ACC112 (cell line): ENCODE results near the gene IDH3G.

Experiments used
- H2AFZ ChIP-seq: fragments of 200-600 bp; sonication (generic); one replicate; pipeline ENCODE4 v1.6.0; 2017; ENCODE audit warnings: antibody characterized with exemption, low read length; ENCODE audit not compliant: unreplicated experiment
- H3K27ac ChIP-seq: fragments of 200-600 bp; sonication (generic); 2 replicates; pipeline ENCODE4 v1.5.1; 2014; ENCODE audit warnings: low read depth, mild to moderate bottlenecking, antibody characterized with exemption, low read length, moderate library complexity
- H3K27me3 ChIP-seq: fragments of 200-600 bp; sonication (generic); 2 replicates; pipeline ENCODE4 v1.6.1; 2014; ENCODE audit warnings: mild to moderate bottlenecking, antibody characterized with exemption, low read length, moderate library complexity, mixed read lengths; ENCODE audit not compliant: insufficient read depth
- H3K36me3 ChIP-seq: fragments of 200-600 bp; sonication (generic); 2 replicates; pipeline ENCODE4 v1.6.1; 2016; ENCODE audit warnings: mild to moderate bottlenecking, antibody characterized with exemption, low read length, moderate library complexity, mixed read lengths; ENCODE audit not compliant: insufficient read depth
- H3K4me1 ChIP-seq: fragments of 200-600 bp; sonication (generic); one replicate; pipeline ENCODE4 v1.6.1; 2016; ENCODE audit warnings: low read length, mixed read lengths; ENCODE audit not compliant: insufficient read depth, unreplicated experiment, control insufficient read depth
- H3K4me3 ChIP-seq: fragments of 200-600 bp; sonication (generic); 2 replicates; pipeline ENCODE4 v1.5.1; 2014; ENCODE audit warnings: mild to moderate bottlenecking, low read depth, low read length
- H3K79me2 ChIP-seq: fragments of 200-600 bp; sonication (generic); one replicate; pipeline ENCODE4 v1.6.0; 2016; ENCODE audit warnings: low read length; ENCODE audit not compliant: control insufficient read depth, unreplicated experiment, insufficient read depth

Gene IDH3G

DNA sequence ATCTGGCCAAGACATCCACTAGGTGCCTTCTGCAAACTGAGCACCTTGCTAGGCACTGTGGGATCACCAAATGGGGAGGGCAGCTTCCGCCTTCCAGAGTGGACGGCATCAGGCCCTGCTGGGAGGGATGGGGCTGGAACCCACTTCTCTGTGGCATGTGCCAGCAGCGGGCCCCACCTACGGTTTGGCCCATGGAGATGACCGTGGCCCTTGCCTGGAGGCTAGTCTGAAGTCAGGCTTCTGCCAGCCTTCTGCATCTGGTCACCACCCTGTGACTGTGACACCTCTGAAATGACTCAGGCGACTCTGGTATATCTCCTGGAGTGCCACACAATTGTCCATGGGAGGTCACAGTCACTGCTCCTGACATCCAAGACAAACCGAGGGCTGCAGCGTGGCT lies 7.5 kb upstream of the IDH3G start:
- no peak overlapping the region for H3K4me3 ChIP-seq

DNA sequence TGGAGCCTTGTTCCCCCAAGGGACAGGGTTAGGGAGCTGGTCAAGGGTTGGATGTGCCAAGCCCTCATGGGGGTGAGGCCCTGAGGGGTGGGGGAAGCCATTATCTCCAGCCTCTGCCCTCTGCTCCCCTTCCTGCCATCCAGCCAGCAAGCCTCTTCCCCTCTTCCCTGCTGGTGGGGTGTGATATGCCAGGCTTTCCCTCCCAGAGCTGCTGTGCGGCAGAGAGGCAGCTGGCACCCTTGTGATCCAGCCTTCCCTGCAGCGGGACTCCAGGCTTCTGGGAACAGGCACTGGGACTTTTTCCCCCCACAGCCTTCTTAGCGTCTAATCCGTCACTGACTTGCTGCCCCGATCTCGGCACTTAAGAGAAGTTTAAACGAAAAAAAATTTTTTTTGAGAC lies 6.6 kb upstream of the IDH3G start:
- Histone ChIP-seq H3K27ac (no peak overlapping the region), H3K79me2 (peaks cover 6% of the 10 kb centered on the region), H2AFZ (no peak overlapping the region), H3K4me1 (peaks cover 3% of the 10 kb centered on the region), H3K36me3 (no peaks in the 10 kb centered on the region), H3K4me3 (no peak overlapping the region), H3K27me3 (no peaks in the 10 kb centered on the region)

More for the DNA sequence above, 7.5 kb upstream of the IDH3G start:
- no peaks in the 10 kb centered on the region for H3K79me2 ChIP-seq
- no peaks in the 10 kb centered on the region for H3K27me3 ChIP-seq
- no peak overlapping the region for H3K27ac ChIP-seq
- no peaks in the 10 kb centered on the region for H3K36me3 ChIP-seq
- no peak overlapping the region for H2AFZ ChIP-seq
- no peaks in the 10 kb centered on the region for H3K4me1 ChIP-seq

DNA sequence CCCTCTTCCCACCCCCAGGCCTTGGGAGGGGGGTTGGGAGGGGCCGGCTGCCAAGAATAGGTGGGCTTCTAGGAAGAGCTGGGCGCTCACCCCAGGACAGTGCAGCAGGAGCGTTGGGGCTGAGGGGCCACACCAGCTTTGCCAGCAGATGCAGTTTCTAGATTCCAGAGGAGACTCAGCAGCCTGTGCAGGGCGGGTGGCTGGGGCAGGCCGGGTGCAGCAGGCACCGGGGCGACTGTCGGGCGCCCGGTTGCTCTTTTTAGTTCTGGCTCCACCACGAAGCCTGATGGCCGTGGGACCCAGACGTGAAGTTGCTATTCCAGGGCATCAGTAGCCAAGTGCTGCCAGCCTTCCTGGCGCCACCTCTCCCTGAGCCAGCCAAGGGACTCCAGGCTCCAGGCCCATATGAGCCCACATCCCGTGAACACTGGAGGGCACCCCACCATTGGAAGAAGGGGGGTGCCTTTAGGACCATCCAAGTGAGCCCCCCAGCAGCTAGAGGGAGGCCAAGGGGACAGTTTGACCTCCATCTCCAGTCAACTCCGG lies 6.1 kb upstream of the IDH3G start:
- H3K27me3 ChIP-seq, result no peaks in the 10 kb centered on the region
- H3K79me2 ChIP-seq, result peaks cover 11% of the 10 kb centered on the region
- no peaks in the 10 kb centered on the region for H3K36me3 ChIP-seq
- H3K27ac ChIP-seq, result no peak overlapping the region
- H3K4me3 ChIP-seq, result no peak overlapping the region
- H3K4me1 ChIP-seq, result peaks cover 3% of the 10 kb centered on the region
- no peak overlapping the region for H2AFZ ChIP-seq

DNA sequence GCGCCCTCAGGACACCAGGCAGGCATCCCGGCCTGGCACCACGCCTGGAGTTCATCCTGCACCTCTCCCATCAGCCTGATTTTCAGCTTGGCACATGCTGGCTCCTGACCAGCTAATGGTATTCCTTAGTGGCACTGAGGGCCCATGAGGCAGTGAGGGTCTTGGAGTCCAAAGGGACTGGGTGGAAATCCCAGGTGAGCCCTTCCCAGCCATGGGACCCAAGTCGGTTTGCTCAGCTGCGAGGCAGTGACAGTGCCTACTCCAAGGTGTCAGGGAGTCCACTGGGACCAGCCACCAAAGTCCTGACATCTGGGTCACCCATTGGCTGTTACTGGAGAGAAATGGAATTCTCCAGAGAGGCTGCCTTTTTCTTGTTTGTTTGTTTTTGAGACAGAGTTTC lies 5.2 kb upstream of the IDH3G start:
- Histone ChIP-seq H3K79me2 (peaks cover 19% of the 10 kb centered on the region), H3K36me3 (no peaks in the 10 kb centered on the region), H3K4me3 (no peak overlapping the region), H3K4me1 (peaks cover 3% of the 10 kb centered on the region), H2AFZ (no peak overlapping the region), H3K27ac (no peak overlapping the region), H3K27me3 (no peaks in the 10 kb centered on the region)

DNA sequence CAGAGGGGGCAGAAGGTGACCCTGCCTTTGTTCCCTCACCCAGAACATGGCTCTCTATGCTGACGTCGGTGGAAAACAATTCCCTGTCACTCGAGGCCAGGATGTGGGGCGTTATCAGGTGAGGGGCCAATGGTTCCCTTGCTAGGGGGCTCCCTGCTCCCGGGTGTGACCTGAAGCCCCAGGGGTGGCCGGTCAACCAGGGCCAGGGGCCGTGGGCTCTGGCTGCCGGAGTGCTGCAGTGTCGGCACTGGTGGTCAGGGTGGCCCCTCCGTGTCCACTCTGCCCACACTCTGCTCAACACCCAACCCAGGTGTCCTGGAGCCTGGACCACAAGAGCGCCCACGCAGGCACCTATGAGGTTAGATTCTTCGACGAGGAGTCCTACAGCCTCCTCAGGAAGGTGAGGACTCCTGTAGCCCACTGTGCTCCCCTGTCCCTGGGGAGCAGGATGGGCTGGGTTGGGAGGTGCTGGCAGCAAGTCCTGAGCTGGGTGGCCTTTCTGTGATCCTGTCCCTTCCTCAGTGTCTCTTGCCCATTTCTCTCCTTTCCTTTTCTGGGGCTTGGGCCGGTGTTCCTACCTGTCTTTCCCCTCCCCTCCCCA lies 3.3 kb upstream of the IDH3G start:
- no peaks in the 10 kb centered on the region for H3K27me3 ChIP-seq
- peaks cover 32% of the 10 kb centered on the region for H3K79me2 ChIP-seq
- H3K36me3 ChIP-seq, result no peaks in the 10 kb centered on the region
- peaks cover 9% of the 10 kb centered on the region for H3K4me1 ChIP-seq
- no peak overlapping the region for H3K4me3 ChIP-seq
- H3K27ac ChIP-seq, result no peak overlapping the region
- H2AFZ ChIP-seq, result no peak overlapping the region

DNA sequence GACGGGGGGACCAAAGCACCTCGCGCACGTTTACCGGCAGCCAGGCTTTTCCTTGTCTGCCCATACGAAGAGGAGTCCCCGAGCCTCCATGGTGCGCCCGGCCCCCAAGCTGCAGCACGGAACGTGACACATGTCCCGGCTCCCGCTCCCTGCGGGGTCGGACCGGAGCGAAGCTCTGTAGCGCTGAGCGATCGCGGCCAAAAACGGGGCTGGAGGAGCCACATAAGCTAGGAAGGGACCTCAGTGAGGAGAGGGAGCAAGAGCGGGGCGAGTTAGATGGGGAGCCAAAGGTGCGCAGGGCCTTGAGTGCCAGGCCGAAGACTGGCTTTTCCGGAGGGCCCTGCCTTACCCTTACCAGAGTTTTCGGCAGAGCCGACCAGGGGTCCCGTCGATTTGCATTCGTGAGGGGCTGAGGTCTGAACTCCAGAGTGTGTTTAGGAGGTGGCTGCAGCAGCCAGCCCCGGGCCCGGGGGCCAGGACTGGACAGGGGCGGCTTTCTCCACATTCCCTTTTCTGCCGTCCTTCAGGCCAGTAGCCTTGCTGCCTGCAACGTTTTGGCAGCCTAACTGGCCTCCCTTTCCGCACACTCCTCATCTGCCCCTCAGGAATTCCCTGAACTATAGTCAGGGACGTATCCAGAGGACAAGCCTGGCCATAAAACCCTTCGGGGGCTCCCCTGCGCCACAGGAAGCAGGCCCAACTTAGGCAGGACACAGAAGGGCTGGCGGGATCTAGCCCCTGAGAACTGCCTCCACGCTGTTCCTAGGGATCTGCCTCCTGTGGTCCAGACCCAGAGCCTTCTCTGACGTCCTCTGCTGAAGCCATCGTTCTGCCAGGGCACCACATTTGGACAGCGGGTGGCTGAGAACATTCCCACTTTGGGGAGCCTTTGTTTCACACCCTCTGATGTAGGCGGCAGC lies 982 bp upstream of the IDH3G start:
- H3K27me3 ChIP-seq, result no peaks in the 10 kb centered on the region
- H3K79me2 ChIP-seq, result peaks cover 54% of the 10 kb centered on the region
- peak overlapping the region; percentile 85 for H3K4me3 ChIP-seq
- peak overlapping the region; percentile 89 for H2AFZ ChIP-seq
- no peaks in the 10 kb centered on the region for H3K36me3 ChIP-seq
- H3K4me1 ChIP-seq, result peaks cover 9% of the 10 kb centered on the region
- peak overlapping the region; percentile 53; the same call in 1 of the 2 replicates for H3K27ac ChIP-seq

DNA sequence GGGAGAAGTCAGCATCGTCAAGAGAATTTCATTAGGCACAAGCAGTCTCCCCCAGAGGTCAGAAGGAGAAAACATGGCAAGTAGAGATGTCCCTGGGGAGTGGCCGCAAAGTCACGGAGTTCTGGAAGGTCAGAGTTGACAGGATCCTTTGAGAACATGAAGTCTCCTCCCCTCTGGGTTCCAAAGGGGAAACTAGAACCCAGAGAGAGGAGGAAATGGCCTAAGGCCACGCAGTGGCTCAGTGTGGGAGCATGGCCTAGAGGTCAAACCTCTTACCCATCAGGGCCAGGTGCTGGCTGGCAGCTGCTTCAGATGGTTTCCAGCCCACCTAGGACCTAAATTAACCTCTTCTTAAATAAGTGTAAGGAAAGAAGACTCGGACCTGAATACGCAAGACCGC lies 884 bp downstream of the IDH3G start:
- Histone ChIP-seq H2AFZ (peak overlapping the region; percentile 8), H3K79me2 (peaks cover 54% of the 10 kb centered on the region), H3K27ac (peak overlapping the region; percentile 87)

DNA sequence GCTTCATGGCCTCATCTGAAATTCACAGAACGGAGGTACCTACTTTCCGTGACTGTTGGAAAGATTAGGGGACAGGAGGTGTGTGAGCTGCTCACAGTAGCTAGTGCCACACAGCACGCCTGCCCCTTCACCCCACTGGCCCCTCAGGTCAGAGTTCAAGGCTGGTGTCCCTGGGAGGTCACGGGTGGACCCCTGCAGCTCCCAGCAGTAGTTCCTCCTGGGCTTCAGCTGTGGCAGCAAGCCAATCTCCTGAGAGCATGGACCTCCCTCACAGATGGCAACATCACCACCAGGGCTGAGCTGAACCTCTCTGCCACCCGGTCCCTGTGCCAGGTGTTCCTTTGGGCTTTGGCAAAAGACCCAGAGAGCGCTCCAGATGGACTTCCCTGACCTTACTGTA lies 1.8 kb downstream of the IDH3G start:
- no peaks in the 10 kb centered on the region for H3K36me3 ChIP-seq
- H3K27me3 ChIP-seq, result no peaks in the 10 kb centered on the region
- peak overlapping the region; percentile 85; the same call in 1 of the 2 replicates for H3K4me3 ChIP-seq
- no peak overlapping the region for H3K27ac ChIP-seq
- H3K79me2 ChIP-seq, result peaks cover 54% of the 10 kb centered on the region
- H2AFZ ChIP-seq, result no peak overlapping the region
- peaks cover 9% of the 10 kb centered on the region for H3K4me1 ChIP-seq

More for the DNA sequence above, 884 bp downstream of the IDH3G start:
- Histone ChIP-seq H3K4me3 (peak overlapping the region; percentile 85), H3K4me1 (peaks cover 9% of the 10 kb centered on the region), H3K27me3 (no peaks in the 10 kb centered on the region), H3K36me3 (no peaks in the 10 kb centered on the region)

DNA sequence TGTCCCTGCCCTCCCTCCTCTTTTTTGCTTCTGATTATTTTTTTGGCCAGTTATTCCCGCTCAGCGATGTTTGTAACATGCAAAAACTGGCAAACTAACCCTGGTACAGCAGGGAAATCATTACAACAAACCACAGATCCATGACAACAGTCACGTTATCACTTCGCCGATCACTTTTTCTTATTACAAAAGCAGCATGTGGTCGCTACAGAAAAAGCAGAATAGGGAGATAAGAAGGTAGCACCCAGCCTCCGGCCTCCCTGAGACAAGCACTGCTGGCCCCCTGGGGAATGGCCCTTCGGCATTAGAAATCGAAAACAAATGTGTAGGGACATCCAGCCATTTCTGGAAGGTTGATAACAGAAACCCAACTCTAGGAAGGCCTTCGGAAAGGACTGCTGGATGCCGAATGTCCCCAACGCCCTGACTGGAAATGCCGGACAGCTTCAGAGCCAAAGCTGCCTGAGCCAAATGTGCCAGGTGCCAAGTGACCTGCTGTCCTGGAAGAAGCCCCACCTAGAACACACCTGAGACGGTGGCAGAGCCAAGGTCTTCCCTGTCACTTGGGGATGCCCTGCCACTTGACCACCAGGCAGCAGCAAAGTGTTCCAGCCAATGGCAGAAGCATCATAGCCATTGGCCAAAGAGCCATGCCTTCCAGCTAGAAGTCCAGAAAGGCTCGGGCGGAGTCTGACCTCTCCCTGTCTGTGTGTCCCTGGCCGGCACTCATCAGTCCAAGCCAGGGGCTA lies 2.9 kb downstream of the IDH3G start:
- H2AFZ ChIP-seq, result no peak overlapping the region
- H3K4me3 ChIP-seq, result no peak overlapping the region
- peaks cover 9% of the 10 kb centered on the region for H3K4me1 ChIP-seq
- no peak overlapping the region for H3K27ac ChIP-seq
- peaks cover 53% of the 10 kb centered on the region for H3K79me2 ChIP-seq
- no peaks in the 10 kb centered on the region for H3K27me3 ChIP-seq
- H3K36me3 ChIP-seq, result no peaks in the 10 kb centered on the region

DNA sequence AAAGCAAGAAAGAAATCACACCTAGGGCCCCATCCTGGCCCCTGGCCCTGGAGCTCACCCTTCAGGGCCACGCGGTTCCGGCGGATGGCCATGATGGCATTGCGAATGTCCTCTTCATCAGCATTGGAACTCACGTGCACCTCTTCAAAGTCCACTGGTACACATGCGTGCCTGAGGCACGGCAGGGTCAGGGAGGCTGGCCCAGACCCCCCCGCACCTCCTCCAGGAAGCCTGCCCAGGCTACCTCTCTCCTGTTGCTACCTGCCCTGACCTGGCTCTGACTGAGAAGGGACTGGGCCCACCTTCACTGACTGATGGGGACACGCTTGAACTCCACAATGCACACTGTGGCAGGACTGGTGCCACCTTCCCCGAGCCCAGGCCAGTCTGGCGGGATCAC lies 4.5 kb downstream of the IDH3G start:
- H3K4me3 ChIP-seq, result no peak overlapping the region
- no peaks in the 10 kb centered on the region for H3K36me3 ChIP-seq
- no peak overlapping the region for H3K27ac ChIP-seq
- peaks cover 37% of the 10 kb centered on the region for H3K79me2 ChIP-seq
- peaks cover 5% of the 10 kb centered on the region for H3K4me1 ChIP-seq
- no peak overlapping the region for H2AFZ ChIP-seq
- no peaks in the 10 kb centered on the region for H3K27me3 ChIP-seq
